Upper lobe of left lung (tissue), 6 donors: ENCODE data around the gene AKIRIN2. TPM values are rescaled to one million over a fixed set of nuclear protein-coding genes. Genes with fewer than 3 reads are reported as not detected.

Source experiments
- ATAC-seq, 2 donors: fragments of 200-7000 bp; cut with Tn5 transposase; one replicate each; pipeline ENCODE4 v1.9.1; 2022; ENCODE audit warnings: mild to moderate bottlenecking in 2 of 2, moderate library complexity in 2 of 2; ENCODE audit not compliant: low FRiP score in 2 of 2
- DNase-seq, 2 donors: peaks; one replicate each; pipeline ENCODE4 v3.0.0-alpha.2; 2019 to 2020
- H3K27ac ChIP-seq, 4 donors: fragments of 200-600 bp; sonication (generic); one replicate each; pipeline ENCODE4 v1.5.1; 2016 to 2019
- H3K27me3 ChIP-seq, 4 donors: fragments of 200-600 bp; sonication (generic); one replicate each; pipeline ENCODE4 v1.5.1; 2017 to 2019
- H3K36me3 ChIP-seq, 4 donors: fragments of 200-600 bp; sonication (generic); one replicate each; pipeline ENCODE4 v1.5.1; 2016 to 2019
- H3K4me1 ChIP-seq, 4 donors: fragments of 200-600 bp; sonication (generic); one replicate each; pipeline ENCODE4 v1.5.1; 2018 to 2019
- H3K4me3 ChIP-seq, 4 donors: fragments of 200-600 bp; sonication (generic); one replicate each; pipeline ENCODE4 v1.5.1; 2017 to 2019; ENCODE audit warnings: mild to moderate bottlenecking in 2 of 4, moderate library complexity in 1 of 4
- H3K9me3 ChIP-seq, 4 donors: fragments of 200-600 bp; sonication (generic); one replicate each; pipeline ENCODE4 v1.5.1; 2018 to 2019
- CTCF ChIP-seq, 6 experiments: fragments of 450-650 bp in 4 of 6; fragments of 200-600 bp in 2 of 6; sonication (generic) in 2 of 6; IDR thresholded peaks; one replicate each; pipeline ENCODE4 v1.5.1; 2016 to 2019; ENCODE audit warnings: antibody characterized with exemption in 6 of 6
- EP300 ChIP-seq, 4 donors: sonication (generic); formaldehyde crosslinking; IDR thresholded peaks; one replicate each; pipeline ENCODE4 v1.5.1; 2017; ENCODE audit warnings: antibody characterized with exemption in 4 of 4, control low read depth in 2 of 4
- POLR2A ChIP-seq, 4 donors: fragments of 450-650 bp; IDR thresholded peaks; one replicate each; pipeline ENCODE4 v1.5.1; 2016 to 2017; ENCODE audit warnings: antibody characterized with exemption in 4 of 4, mild to moderate bottlenecking in 2 of 4
- POLR2AphosphoS5 ChIP-seq, 2 donors: sonication (generic); formaldehyde crosslinking; IDR thresholded peaks; one replicate each; pipeline ENCODE4 v1.5.1; 2017; ENCODE audit warnings: antibody characterized with exemption in 2 of 2
- WGBS, 2 donors: methylation state at CpG; one replicate each; pipeline ENCODE4 v1.1.5; 2017 to 2018; 5-methylcytosine and 5-hydroxymethylcytosine counted together
- total RNA-seq, 6 donors: library from RNA; depleted of rRNA in 4 of 6; stranded (reverse); fragments of >200 nt in 4 of 6; gene quantifications; one replicate each; pipeline versions ENCODE4 v1.1.0 to v1.2.1, GENCODE V29; 2016 to 2021
- donor health status: DM: no; HTN: no; CAD: no; lungs with moderate emphysema.
- donor health status: DM: no; HTN: yes; CAD: no; lungs with severe emphysema.

The AKIRIN2 gene
- total RNA-seq = 10 to 100 TPM; 42.3 to 87.0 (median 57.2) TPM

- ATAC-seq = peak; percentile 95 to 97
- TF ChIP-seq POLR2AphosphoS5 (IDR thresholded peaks at IDR 0.05) (peak; percentile 96 to 98), CTCF (IDR thresholded peaks at IDR 0.05) (no peak), POLR2A (IDR thresholded peaks at IDR 0.05) (peak; percentile 60 to 99 (median 94)), EP300 (IDR thresholded peaks at IDR 0.05) (peak in 1 of 4 donors; percentile 1)
- Histone ChIP-seq H3K9me3 (no peaks in the 10 kb centered on the region), H3K4me1 (peaks cover 15 to 31% (median 21%) of the 10 kb centered on the region in 4 donors), H3K27ac (peak within 1 kb of the TSS; percentile 98 to 100 (median 99)), H3K27me3 (no peaks in the 10 kb centered on the region), H3K36me3 (no peaks in the 10 kb centered on the region), H3K4me3 (peak within 1 kb of the TSS; percentile 59 to 95 (median 82))
- DNase-seq = peak; percentile 97
- WGBS, 2 donors = 0% methylated on average over 50 to 75 of the region's 88 CpGs
These were observed at the start of gene AKIRIN2 for GRCh38 chr6:87701676-87702588. AKIRIN2 (minus strand) TSS chr6:87702233; CDS start chr6:87701684, 549 bp downstream.

DNA sequence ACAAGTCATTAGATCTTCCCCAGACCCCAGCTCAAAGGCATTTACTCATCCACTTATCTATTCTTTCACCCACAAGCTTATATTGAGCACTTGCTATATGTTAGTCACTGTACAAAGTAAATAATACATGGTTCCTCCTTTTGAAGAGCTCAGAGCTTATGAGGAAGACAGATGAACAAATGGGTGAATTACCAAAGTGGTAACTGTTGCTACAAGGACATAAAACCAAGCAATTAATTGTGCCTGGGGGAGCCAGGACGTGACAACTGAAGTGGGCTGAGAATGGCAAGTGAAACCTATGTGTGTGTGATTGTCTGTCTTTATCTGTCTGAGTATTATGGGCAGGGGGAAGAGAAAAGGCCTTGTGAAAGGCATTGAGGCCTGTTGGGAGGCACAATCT is 45.6 kb upstream of the AKIRIN2 start:
- Histone ChIP-seq H3K9me3 (no peaks in the 10 kb centered on the region), H3K27ac (peak overlapping the region in 1 of 4 donors; percentile 21), H3K4me1 (no peaks in the 10 kb centered on the region), H3K4me3 (no peak overlapping the region), H3K36me3 (no peaks in the 10 kb centered on the region), H3K27me3 (no peaks in the 10 kb centered on the region)
- ATAC-seq (peak in 1 of 2 donors; percentile 35), DNase-seq (no peak)
- 63 to 69% methylated on average over 1 of the region's 1 CpG for WGBS, 2 donors
- TF ChIP-seq POLR2AphosphoS5 (IDR thresholded peaks at IDR 0.05) (no peak), CTCF (IDR thresholded peaks at IDR 0.05) (no peak)

DNA sequence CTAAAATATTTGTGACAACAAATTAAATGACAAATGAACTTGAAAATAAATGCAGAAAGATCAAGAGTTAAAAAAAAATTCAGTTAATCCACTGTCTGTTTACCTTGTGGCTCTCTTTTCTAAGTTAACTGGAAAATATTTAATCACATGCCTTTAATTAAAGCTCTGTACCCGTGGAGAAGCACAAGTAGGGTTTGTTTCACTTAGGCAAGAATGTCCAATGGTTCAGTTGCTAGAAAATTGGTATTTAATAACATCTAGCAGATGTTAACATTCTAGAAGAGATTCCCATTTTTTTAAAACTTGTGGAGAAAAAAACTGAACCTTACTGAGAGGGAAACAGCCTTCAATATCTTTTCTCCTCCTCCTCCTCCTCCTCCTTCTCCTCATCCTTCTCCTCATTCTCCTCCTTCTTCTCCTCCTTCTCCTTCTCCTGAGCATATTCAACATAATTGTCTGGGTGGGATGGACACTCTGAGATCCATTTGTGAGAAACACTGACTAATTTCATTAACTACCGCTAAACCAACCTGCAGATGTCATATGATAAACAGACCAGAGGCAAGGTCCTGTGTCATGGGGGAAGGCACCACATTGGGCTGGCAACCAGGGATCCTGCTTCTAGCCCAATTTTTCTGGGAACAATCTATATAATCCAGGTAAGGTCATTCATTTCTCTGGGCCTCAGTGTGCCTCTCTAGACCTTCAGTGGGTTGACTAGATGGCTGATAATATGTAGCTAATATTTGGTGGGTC is 44.1 kb upstream of the AKIRIN2 start:
- DNase-seq (no peak), ATAC-seq (no peak)
- Histone ChIP-seq H3K36me3 (no peaks in the 10 kb centered on the region), H3K9me3 (no peaks in the 10 kb centered on the region), H3K4me3 (no peak overlapping the region), H3K4me1 (peaks cover 0 to 7% (median 1%) of the 10 kb centered on the region in 4 donors), H3K27ac (no peak overlapping the region), H3K27me3 (no peaks in the 10 kb centered on the region)
- WGBS, 2 donors = 61 to 64% methylated on average over 2 of the region's 2 CpGs
- TF ChIP-seq POLR2AphosphoS5 (IDR thresholded peaks at IDR 0.05) (no peak), CTCF (IDR thresholded peaks at IDR 0.05) (no peak), EP300 (IDR thresholded peaks at IDR 0.05) (no peak), POLR2A (IDR thresholded peaks at IDR 0.05) (no peak)

GRCh38 chr6:87743454-87743853 is 41.4 kb upstream of the AKIRIN2 start:
- 59 to 76% methylated on average over 2 of the region's 2 CpGs for WGBS, 2 donors
- H3K36me3 ChIP-seq = no peaks in the 10 kb centered on the region
- TF ChIP-seq POLR2A (IDR thresholded peaks at IDR 0.05) = no peak
- no peak for TF ChIP-seq EP300 (IDR thresholded peaks at IDR 0.05)
- no peak for TF ChIP-seq CTCF (IDR thresholded peaks at IDR 0.05)
- no peak for TF ChIP-seq POLR2AphosphoS5 (IDR thresholded peaks at IDR 0.05)
- peaks cover 0 to 7% (median 1%) of the 10 kb centered on the region in 4 donors for H3K4me1 ChIP-seq
- no peak for DNase-seq
- no peak for ATAC-seq
- no peak overlapping the region for H3K27ac ChIP-seq
- H3K9me3 ChIP-seq = no peaks in the 10 kb centered on the region
- no peaks in the 10 kb centered on the region for H3K27me3 ChIP-seq
- H3K4me3 ChIP-seq = no peak overlapping the region
